Panc1 (cell line): ENCODE data around the gene CTLA4.
"Not testable (repeated sequence)": the region's sequence is repeated elsewhere in the genome, so short reads cannot be mapped to it uniquely, and the experiment has no call there.

Experiments
- POLR2AphosphoS5 ChIP-seq: IDR thresholded peaks from 2 replicates; pipeline ENCODE4 v1.6.1; 2012; ENCODE audit warnings: mild to moderate bottlenecking, low read depth, low read length, moderate library complexity
- TF ChIP-seq, protein P1 (sequence below): fragments of 450-650 bp; IDR thresholded peaks from 2 replicates; pipeline ENCODE4 v1.5.1; 2017; ENCODE audit warnings: mild to moderate bottlenecking

DNA sequence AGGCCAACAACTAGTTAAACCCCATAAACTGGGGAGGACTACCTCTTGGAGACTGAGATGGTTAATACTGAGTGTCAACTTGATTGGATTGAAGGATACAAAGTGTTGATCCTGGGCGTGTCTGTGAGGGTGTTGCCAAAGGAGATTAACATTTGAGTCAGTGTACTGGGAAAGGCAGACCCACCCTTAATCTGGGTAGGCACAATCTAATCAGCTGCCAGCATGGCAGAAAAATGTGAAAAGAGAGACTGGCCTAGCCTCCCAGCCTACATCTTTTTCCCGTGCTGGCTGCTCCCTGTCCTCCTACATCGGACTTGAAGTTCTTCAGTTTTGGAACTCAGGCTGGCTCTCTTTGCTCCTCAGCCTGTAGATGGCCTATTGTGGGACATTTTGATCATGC lies 13.6 kb downstream of the CTLA4 start:
- TF ChIP-seq, protein P1, sequence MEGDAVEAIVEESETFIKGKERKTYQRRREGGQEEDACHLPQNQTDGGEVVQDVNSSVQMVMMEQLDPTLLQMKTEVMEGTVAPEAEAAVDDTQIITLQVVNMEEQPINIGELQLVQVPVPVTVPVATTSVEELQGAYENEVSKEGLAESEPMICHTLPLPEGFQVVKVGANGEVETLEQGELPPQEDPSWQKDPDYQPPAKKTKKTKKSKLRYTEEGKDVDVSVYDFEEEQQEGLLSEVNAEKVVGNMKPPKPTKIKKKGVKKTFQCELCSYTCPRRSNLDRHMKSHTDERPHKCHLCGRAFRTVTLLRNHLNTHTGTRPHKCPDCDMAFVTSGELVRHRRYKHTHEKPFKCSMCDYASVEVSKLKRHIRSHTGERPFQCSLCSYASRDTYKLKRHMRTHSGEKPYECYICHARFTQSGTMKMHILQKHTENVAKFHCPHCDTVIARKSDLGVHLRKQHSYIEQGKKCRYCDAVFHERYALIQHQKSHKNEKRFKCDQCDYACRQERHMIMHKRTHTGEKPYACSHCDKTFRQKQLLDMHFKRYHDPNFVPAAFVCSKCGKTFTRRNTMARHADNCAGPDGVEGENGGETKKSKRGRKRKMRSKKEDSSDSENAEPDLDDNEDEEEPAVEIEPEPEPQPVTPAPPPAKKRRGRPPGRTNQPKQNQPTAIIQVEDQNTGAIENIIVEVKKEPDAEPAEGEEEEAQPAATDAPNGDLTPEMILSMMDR = not testable (repeated sequence)
- TF ChIP-seq POLR2AphosphoS5 = not testable (repeated sequence)
